Measurements from ENCODE around the gene SEMA4A.
"Not testable (repeated sequence)": the region's sequence is repeated elsewhere in the genome, so short reads cannot be mapped to it uniquely, and the experiment has no call there.

SEMA4A gene

DNA sequence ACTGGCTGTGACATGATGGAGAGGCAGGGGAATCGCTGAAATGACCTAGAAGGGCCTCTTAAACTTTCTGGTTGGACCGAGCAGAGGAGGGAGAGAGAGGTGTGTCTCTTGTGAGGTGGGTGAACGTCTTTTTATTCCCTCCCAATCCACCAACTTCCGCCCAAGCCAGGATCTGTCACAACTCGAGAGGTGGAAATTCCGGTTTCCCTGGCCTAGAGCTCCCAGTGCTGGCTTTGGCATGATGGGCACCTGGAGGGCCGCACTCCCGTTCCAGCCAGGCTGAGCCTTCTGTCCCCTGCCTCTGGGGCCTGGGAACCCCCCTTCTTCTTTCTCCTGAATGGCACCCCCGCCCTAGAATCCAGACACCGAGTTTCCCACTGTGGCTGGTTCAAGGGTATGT lies at the start of gene SEMA4A:
TSS of gene SEMA4A (plus strand) at position 224 of the 400 bp plus-strand sequence. CDS start 994 bp downstream, outside the sequence.
- DNase-seq, result no peak

DNA sequence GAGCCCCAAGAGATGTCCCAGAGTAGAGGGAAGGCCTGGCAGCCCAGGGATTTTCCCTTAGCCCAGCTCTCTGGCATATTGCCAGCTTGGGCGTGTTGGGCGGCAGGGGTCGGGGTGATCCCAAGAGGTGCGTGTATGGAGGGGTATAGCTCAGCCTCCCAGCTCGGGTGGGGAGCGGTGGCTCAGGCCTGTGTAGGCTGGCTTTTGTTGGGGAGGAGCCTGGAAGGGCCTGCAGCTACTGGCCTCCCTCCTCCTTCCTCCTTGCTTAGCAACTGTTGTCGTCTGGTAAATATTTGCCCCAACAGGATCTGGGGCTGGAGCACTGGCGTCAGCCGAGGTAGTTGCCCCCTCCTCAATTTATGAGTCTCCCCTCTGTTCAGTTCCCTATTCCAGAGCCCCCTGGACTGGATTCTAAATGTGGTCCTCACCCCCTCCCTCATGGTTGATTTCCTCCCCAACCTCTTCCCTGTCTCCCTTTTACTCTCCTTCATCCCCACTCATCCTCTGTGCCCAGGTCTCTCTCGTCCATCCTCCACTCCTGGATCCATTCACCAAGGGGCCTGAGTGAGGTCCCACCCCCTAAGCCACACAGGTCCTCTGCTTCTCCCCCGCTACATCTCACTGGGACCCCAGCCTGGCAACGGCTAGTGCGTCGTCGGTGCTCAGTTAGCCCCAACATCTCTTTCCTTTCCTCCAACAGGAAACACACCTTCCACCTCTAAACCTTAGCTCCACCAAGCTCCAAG lies 49.1 kb upstream of the SEMA4A start:
- DNase-seq, result peak; percentile 96

DNA sequence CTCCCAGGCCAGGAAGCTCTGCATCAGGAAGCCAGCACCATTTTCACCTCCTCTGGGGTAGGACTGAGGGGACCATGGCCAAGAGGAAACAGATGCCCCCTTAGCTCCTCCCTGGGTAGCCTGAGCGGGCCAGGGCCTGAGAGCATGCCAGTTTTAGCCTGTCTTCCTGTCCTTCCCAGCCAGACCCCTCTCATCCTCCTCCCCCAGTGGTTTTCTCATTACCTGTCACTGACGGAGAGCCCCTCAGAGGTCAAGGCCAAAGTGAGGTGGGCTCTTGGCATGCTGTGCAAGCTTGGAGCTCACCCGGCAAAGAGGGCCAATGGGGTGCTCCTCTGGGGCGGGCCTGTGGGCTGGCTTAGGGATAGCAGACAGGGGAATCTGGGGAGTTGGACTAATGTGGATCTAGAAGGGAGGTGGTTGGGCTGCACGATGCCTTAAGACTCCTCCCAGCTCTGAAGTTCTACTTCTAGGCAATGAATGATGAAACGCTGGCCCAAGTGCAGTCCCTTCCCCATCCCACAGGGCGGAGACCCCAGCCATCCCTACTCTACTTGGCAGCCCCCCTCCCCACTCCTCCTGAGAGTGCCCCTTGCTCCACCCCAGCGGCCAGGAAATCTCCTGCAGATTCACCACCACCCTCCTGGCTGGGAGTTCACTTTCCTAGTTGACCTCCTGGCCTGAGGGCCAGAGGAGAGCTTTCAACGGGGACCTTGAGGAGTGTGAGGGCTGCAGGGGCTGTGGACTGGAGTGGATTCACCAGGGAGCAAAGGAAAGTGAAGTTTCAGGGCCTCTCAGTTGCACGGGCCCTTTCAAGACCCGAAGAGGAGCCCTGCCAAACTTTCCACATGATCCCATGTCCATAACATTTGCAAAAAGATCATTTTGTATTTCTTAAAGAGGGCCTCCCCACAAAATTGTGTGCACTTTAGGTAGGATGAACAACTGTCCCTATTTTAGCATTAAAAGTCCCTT lies 48.2 kb upstream of the SEMA4A start:
- no peak for DNase-seq

DNA sequence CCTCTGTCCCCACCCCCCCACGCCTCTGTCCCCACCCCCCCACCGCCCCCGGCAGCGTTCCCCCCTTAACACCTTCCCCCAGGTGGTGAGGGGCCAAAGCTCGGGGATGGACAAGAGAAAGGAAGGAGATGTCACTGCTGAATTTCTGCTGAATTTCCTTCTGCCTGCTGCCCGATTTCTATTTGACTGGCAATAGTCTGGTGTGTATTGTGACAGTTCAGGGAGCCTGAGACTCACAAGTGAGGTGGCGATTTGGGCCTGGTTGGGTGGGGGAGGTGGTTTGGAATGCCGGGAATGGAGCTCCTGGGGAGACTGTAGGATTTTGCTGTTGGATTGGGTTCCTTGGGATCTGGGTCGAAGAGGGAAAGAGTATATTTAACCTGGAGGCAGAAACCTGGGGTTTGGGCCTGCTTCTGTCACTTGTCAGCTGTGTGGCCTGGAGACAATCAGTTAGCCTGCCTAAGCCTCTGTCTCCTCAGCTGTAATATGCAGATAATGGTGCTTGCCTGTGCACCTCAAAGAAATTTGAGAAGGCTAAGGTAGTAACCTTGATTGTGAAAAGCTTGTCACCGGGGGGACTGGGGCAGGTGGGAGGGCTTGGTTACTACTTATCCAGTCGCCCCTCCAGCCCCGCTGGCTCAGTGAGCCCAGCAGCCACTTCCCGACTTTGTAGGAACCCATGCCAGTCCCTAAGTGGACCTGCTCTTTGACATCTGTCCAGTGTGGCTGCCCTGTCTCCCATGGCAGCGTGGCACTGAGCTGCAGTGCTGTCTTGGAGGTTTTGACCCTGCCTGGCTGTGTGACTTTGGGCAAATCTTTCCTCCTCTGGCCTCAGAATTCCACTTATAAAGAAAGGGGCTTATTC lies 46.5 kb upstream of the SEMA4A start:
- DNase-seq, result peak; percentile 55

DNA sequence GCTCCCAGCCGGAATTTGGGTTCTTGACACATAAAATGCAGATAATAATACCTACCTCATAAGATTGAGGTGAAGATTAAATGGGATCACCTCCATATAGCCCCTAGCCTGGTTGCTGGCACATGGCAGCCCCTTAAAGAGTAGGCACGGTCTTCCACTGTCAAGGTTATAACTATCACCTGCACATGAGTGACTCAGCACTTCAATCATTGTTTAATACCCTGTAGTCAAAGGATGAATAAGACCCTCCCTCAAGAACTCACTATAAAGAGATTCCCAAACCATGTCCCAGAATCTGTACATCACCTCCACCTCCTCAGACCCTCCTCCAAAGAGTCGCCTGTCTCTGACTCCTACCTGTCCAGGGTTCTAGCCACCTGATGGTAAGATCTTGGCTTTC lies 45.3 kb upstream of the SEMA4A start:
- no peak for DNase-seq

DNA sequence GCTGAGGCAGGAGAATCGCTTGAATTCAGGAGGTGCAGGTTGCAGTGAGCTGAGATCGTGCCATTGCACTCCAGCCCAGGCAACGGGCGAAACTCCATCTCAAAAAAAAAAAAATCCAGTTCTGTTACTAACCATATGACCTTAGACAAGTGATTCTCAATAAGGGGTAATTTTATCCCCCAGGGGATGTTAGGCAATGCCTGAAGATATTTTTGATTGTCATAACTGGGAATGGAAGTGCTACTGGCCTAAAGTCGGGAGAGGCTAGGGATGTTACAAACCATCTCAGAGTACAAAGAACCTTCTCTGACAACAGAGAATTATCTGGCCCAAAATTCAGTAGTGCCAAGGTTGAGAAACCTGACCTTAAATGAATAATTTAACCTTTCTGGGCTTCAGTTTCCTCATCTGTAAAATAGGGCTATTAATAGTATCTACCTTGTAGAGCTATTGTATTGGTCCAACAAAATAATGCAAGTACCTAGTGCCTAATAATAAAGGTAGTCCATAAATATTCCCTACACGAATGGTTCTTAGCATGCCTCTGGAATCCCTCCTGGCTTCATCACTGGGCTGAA lies 44.6 kb upstream of the SEMA4A start:
- DNase-seq, result peak; percentile 23

DNA sequence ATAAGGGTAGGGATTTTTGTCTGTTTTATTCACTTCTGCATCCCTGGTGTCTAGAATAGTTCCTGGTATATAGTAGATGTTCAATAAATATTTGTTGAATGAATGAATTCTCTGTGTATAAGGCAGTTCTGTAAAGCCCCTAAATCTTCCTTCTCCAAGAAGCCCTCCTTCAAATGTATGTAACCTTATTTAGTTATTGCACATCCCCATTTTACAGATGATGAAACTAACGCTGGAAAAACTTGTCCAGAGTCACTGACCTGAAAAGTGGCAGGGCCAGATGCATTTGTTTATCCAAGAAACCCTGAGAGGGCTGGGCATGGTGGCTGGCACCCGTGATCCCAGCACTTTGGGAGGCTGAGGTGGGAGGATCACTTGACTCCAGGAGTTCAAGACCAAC lies 43.1 kb upstream of the SEMA4A start:
- DNase-seq, result no peak

DNA sequence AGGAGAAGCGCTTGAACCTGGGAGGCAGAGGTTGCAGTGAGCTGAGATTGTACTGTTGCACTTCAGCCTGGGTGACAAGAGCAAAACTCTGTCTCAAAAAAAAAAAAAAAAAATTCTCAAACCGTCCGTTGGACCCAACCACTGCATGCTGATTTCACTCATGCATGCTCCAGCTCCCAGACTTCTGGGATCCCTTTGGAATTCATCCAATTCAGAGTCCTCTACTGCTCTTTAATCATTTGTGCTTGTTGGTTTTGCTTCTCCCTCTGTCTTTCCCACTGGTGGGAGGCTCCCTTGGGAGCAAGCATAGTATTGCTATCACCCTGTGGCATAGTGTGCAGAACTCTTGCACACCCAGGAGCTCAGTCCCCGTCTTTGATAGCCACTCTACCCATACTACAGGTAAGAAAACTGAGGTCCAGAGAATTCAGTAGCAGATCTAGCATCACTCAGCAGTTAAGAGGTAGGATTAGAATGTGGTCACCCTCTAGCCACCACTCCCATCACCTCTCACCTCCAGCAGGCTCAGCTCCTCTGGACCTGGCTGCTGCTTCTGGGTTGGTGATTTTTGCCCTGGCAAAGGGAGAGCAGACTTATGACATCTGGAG lies 41.9 kb upstream of the SEMA4A start:
- peak; percentile 37 for DNase-seq

DNA sequence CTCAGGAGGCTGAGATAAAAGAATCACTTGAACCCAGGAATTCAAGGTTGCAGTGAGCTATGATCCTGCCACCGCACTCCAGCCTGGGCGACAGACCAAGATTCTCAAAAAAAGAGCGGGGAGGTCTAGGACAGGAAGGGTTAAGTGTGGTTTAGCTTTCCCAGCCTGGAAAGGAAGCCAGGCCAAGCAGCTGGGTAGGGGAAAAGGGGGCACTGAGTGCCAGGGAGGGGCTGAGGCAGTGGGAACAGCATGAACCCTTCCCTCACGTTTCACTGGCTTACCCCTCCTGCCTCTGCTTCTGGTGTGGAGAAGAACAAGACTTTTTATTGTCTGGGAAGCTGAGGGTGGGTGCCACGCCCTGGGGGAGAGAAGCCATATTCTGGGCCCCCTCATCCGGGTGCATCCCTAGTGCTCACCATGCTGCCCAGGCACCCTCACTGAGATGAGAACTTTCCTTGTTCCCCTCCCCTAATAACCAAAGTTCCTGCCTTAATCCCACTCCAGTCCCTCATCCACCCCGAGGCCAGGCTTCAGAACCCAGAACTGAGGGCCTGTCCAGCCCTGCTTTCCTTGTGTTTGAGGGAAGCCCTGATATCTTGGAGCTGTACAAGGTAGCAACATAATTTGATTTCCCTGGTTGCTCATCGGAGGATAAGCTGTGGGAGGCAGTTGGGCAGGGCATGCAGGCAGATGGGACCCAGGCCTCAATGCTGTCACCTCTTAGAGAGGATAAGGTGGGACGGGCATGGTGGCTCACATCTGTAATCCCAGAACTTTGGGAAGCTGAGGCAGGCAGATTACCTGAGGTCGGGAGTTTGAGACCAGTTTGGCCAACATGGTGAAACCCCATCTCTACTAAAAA lies 40.9 kb upstream of the SEMA4A start:
- DNase-seq, result no peak

DNA sequence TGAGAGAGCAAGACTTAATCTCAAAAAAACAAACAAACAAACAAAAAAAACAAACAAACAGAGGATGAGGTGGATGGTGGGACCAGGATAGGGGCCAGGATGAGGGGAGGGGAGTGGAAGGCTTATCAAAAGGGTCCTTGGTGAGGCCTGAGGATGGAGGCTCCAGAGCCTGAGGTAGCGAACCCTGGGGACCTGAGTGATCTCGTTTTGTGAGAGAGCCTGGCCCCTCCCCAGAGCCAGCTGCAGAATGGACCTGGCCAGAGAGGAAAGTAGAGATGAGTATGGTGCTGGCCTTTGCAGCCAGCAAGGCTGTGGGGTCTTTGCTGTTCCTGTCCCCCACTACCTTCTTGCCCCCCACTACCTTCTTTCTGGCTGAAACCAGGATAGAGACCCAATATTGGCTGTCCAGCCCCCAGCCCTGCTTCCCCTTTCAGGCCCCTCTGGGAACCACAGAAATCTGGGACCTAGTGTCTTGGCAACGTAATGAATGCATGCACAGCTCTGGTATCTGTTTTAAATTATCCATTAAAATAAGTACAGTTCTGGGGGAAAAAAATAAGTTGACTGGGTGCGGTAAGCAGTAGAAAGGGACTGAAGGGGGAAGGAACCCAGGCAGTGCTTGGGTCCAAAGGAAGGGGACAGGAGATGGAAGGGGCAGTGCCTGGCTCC lies 40.0 kb upstream of the SEMA4A start:
- no peak for DNase-seq

DNA sequence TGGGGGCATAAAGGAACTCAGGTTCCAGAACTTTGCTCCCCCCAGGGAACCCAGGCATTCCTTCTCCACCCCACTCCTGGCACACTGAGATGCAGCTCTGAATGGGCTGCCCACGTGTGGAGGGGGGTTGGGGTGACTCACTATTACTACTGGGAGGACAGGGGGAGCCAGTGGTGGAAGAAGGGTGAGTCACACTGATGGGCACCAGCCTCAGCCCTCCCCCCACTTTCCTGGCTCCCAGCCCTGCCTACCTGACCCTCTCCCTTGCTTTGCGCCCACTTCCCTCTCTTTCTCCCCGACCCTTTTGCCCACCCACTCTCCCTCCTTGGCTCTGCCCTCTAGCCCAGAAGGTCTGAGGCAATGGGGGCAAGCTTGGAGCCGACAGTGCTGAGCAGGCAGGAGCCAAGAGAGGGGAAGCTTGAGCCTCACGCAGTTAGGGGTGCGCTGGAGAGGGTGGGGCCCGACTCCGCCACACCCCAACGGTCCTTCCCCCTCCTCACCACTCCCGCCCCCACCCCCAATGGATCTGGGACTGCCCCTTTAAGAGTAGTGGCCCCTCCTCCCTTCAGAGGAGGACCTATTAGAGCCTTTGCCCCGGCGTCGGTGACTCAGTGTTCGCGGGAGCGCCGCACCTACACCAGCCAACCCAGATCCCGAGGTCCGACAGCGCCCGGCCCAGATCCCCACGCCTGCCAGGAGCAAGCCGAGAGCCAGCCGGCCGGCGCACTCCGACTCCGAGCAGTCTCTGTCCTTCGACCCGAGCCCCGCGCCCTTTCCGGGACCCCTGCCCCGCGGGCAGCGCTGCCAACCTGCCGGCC lies 39.1 kb upstream of the SEMA4A start, which contains the start of gene LMNA:
TSS of gene LMNA (plus strand) at position 611 of the 818 bp plus-strand sequence. CDS start 208 bp downstream, outside the sequence.
- DNase-seq, result peak; percentile 93

DNA sequence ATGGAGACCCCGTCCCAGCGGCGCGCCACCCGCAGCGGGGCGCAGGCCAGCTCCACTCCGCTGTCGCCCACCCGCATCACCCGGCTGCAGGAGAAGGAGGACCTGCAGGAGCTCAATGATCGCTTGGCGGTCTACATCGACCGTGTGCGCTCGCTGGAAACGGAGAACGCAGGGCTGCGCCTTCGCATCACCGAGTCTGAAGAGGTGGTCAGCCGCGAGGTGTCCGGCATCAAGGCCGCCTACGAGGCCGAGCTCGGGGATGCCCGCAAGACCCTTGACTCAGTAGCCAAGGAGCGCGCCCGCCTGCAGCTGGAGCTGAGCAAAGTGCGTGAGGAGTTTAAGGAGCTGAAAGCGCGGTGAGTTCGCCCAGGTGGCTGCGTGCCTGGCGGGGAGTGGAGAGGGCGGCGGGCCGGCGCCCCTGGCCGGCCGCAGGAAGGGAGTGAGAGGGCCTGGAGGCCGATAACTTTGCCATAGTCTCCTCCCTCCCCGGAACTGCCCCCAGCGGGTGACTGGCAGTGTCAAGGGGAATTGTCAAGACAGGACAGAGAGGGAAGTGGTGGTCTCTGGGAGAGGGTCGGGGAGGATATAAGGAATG lies 38.4 kb upstream of the SEMA4A start:
- peak; percentile 68 for DNase-seq

DNA sequence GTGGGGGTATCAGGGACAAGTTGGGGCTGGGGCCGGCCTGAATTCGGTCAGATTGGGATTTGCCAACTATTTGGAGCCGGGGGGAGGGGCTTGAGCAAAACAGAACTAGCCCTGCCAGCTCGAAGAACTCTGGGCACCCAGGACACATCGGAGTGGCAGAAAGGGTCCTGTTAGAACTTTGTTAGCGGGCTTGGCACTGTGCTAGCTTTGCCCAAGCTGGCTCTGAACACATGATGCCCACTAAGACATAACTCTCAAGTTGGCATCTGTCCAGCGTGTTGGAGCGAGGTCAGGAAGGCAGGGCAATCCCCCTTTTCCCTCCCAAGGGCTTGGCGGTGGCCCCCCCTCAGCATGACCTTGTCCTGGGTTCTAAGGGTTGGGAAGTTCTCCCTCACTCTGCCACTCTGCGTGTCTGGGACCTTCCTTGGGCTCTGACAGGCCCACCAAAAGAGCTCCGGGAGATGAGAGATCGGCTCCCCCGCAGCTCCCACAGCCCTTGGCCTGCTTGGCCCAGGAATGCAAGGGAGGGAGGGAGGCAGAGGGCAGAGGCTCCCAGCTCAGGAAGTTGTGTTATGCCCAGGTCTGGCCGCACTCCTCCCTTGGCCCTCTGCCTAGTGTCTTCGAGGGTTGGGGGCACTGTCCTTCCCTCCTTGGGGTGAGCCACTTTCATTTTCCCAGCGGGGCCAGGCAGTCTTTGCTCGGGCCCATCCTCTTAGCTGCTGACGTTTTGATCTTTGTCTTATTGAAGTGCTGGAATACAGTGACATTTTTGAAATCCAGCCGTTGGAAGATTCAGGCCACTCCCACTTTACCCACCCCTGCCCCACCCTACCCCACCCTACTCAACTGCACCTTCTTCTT lies 37.6 kb upstream of the SEMA4A start:
- DNase-seq, result peak; percentile 56

DNA sequence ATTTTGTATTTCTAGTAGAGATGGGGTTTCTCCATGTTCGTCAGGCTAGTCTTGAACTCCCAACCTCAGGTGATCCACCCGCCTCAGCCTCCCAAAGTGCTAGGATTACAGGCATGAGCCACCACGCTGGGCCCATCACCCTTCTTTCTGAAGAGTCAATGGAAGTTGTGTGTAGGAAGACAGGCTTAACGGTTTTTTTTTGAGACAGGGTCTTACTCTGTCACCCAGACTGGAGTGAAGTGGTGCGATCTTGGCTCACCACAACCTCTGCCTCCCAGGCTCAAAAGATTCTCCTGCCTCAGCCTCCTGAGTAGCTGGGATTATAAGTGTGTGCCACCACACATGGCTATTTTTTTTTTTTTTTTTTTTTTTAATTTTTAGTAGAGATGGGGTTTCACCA lies 36.7 kb upstream of the SEMA4A start:
- DNase-seq, result not testable (repeated sequence)

DNA sequence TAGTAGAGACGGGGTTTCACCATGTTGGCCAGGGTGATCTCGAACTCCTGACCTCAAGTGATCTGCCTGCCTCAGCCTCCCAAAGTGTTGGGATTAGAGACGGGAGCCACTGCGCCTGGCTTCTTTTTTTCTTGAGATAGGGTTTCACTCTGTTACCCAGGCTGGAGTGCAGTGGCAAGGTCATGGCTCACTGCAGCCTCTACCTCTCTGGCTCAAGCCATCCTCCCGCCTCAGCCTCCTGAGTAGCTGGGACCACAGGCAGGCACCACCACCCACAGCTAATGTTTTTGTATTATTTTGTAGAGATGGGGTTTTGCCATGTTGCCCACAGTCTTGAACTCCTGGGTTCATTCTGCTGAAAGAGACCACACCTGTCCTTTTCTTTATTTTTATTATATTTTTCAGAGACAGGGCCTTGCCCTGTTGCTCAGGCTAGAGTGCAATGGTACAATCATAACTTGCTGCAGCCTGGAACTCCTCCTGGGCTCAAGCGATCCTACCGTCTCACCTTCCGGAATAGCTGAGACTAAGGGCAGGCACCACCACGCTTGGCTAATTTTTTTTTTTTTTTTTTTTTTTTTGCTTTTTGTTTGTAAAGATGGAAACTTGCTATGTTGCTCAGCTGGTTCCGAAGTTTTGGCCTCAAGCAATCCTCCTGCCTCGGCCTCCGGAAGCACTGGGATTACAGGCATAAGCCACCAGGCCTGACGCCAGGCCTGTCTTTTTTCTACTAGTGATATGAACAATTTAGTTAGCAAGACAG lies 35.8 kb upstream of the SEMA4A start:
- no peak for DNase-seq

DNA sequence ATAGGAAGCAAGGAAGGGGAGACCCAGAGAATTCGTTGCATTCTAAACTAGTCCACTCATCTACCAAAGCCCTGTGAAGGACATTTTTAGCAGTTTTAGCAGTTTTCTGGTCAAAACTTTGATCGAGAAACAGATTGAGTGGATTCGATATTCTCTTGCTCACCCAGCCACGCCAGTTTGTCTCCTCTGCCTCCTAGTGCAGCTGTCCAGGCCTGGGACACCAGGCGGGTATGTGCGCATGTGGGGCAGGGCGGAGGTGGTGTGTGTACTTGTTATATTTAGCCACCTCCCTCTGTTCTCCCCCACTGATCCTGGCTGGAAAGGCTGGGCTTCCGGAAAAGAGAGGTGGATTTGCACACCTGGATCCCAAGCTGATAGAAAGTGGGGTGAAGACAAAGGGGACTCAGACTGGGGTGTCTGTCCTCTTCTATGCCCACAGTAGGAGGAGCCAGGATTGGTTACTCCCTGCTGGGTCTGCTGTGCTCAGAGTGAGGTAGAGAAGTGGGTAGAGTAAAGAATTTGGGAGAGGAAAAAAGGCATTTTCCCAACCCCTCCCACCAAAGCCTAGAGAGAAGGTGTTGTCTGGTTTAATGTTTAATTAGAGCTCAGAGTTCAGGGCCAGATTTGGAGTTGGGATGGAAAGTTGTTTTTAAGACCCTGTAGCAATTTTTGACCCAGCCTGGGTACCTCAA lies 35.1 kb upstream of the SEMA4A start:
- no peak for DNase-seq

Data from NCI-H69 (cell line).